HG03159 (cell line): ENCODE measurements around the gene CCDC187.
"Not testable (repeated sequence)": the region's sequence is repeated elsewhere in the genome, so short reads cannot be mapped to it uniquely, and the experiment has no call there.

Experiments used
- ATAC-seq: cut with Tn5 transposase; IDR thresholded peaks from one replicate; pipeline ENCODE4 v1.9.1; 2021; ENCODE audit warnings: mild to moderate bottlenecking, moderate library complexity; ENCODE audit not compliant: unreplicated experiment

Gene CCDC187

GRCh38 chr9:136273244-136273865 lies 30.5 kb downstream of the CCDC187 start:
- no peak for ATAC-seq

GRCh38 chr9:136270173-136270705 lies 33.7 kb downstream of the CCDC187 start:
- no peak for ATAC-seq

GRCh38 chr9:136268735-136269134 lies 35.2 kb downstream of the CCDC187 start:
- no peak for ATAC-seq

GRCh38 chr9:136268318-136268717 lies 35.6 kb downstream of the CCDC187 start:
- ATAC-seq = no peak

GRCh38 chr9:136267261-136268111 lies 36.4 kb downstream of the CCDC187 start:
- peak; percentile 68 for ATAC-seq

- not testable (repeated sequence) for ATAC-seq
Measured at GRCh38 chr9:136266641-136267040, 37.3 kb downstream of the CCDC187 start.

- ATAC-seq = no peak
Measured at GRCh38 chr9:136265561-136266355, 38.1 kb downstream of the CCDC187 start.

GRCh38 chr9:136264441-136265405 lies 39.2 kb downstream of the CCDC187 start:
- ATAC-seq = no peak

- no peak for ATAC-seq
Measured at GRCh38 chr9:136264031-136264430, 39.9 kb downstream of the CCDC187 start.

- no peak for ATAC-seq
Measured at GRCh38 chr9:136262671-136263178, 41.2 kb downstream of the CCDC187 start.

- no peak for ATAC-seq
Measured at GRCh38 chr9:136261686-136262430, 42.0 kb downstream of the CCDC187 start.

- no peak for ATAC-seq
Measured at GRCh38 chr9:136260936-136261472, 42.9 kb downstream of the CCDC187 start.

- ATAC-seq = no peak
Measured at GRCh38 chr9:136260521-136260920, 43.4 kb downstream of the CCDC187 start.

- ATAC-seq = no peak
Measured at GRCh38 chr9:136259836-136260235, 44.1 kb downstream of the CCDC187 start.

- no peak for ATAC-seq
Measured at GRCh38 chr9:136259517-136259813, 44.4 kb downstream of the CCDC187 start.

GRCh38 chr9:136258786-136259516 lies 44.9 kb downstream of the CCDC187 start:
- no peak for ATAC-seq

GRCh38 chr9:136258299-136258625 lies 45.6 kb downstream of the CCDC187 start:
- ATAC-seq = no peak
